H1 (cell line): Measurements from ENCODE around the gene ITLN1.

ENCODE experiments used
- EZH2 ChIP-seq: fragments of 200-600 bp; sonication (generic); IDR thresholded peaks from 2 replicates; pipeline ENCODE4 v1.7.1; 2012; ENCODE audit warnings: low read depth, mild to moderate bottlenecking, moderate library complexity, low read length, inconsistent platforms; ENCODE audit not compliant: severe bottlenecking
- GABPA ChIP-seq: IDR thresholded peaks from 2 replicates; pipeline ENCODE4 v1.6.1; 2011; ENCODE audit warnings: mild to moderate bottlenecking, low read length, moderate library complexity, borderline replicate concordance; ENCODE audit not compliant: insufficient read depth
- NRF1 ChIP-seq: IDR thresholded peaks from 2 replicates; pipeline ENCODE4 v1.6.1; 2011; ENCODE audit warnings: mild to moderate bottlenecking, low read depth, low read length, improper control_type of control experiment
- YY1 ChIP-seq: IDR thresholded peaks from 2 replicates; pipeline ENCODE4 v1.6.1; 2011; ENCODE audit warnings: low read depth, mild to moderate bottlenecking, low read length

- TF ChIP-seq EZH2 (no peak), GABPA (no peak), NRF1 (no peak), YY1 (no peak)
Observed at GRCh38 chr1:160883581-160884513, 1.1 kb downstream of the ITLN1 start.
